Measurements from ENCODE around the gene MTHFS. TPM values are rescaled to one million over a fixed set of nuclear protein-coding genes. Genes with fewer than 3 reads are reported as not detected.

MTHFS gene
- polyA plus RNA-seq, 1 donor (not counting 4 experiments of a cell fraction or from before 2014, with no cell fraction given), result 33.8 TPM

DNA sequence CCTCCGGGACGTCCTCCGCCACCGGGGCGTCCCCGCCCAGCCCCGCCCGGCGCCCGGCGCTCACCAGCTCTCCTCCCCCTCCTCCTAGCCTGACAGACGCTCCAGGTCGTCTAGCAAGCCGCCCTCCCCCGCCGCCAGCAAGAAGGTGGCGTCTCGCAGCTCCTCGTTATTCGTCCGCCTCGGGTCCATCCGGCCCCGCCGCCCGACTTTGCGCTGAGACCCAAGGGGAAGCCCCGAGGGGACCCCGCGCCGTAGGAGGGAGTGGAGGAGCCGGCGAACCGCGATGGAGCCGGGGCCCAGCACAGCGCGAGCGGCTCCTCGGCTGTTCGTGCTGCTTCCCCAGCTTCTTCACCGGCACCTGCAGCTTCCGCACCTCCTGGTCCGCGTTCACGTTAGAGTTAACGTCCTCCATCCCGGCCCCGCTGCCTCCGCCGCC is 26.3 kb upstream of the MTHFS start:
- no peaks in the 10 kb centered on the region for H3K4me1 ChIP-seq (ENCODE audit: control insufficient read depth, extremely low read depth, insufficient read depth, low read length)
- peaks cover 27% of the 10 kb centered on the region for H3K79me2 ChIP-seq (ENCODE audit: control insufficient read depth, insufficient read depth, low read length)
- H3K9me3 ChIP-seq (ENCODE audit: control insufficient read depth, low read depth, low read length), result peaks cover 8% of the 10 kb centered on the region
- H4K20me1 ChIP-seq (ENCODE audit: control insufficient read depth, extremely low read depth, insufficient read depth, low read length), result no peaks in the 10 kb centered on the region
- H2AFZ ChIP-seq (ENCODE audit: control insufficient read depth, low read length), result peak overlapping the region; percentile 86
- TF ChIP-seq EZH2 (IDR thresholded peaks at IDR 0.05; ENCODE audit: low read length), result no peak
- no peak for TF ChIP-seq CTCF (optimal IDR thresholded peaks at IDR 0.05 in 1 of 3, IDR thresholded peaks at IDR 0.05 in 1 of 3, conservative IDR thresholded peaks at IDR 0.05 in 1 of 3; ENCODE audit: extremely low read depth in 1 of 3, insufficient read depth in 2 of 3, low read length in 3 of 3)
- H3K27ac ChIP-seq (ENCODE audit: control insufficient read depth, insufficient read depth, low read length), result peak overlapping the region; percentile 55
- FAIRE-seq (no peak), DNase-seq (ENCODE audit: low read depth, low spot score) (no peak)
- peak overlapping the region; percentile 84 for H3K4me2 ChIP-seq (ENCODE audit: control insufficient read depth, extremely low read depth, insufficient read depth, low read depth, low read length)
- peak overlapping the region; percentile 86 to 96 (median 89) for H3K4me3 ChIP-seq (ENCODE audit: control insufficient read depth in 2 of 3, extremely low read depth in 1 of 3, insufficient read depth in 2 of 3, low read depth in 1 of 3, low read length in 3 of 3)
- peak overlapping the region; percentile 76 for H3K9ac ChIP-seq (ENCODE audit: control insufficient read depth, extremely low read depth, insufficient read depth, low read length)
- no peaks in the 10 kb centered on the region for H3K9me1 ChIP-seq (ENCODE audit: control insufficient read depth, extremely low read depth, insufficient read depth, low read length)
- dilution Hi-C loops (cut with MboI; ENCODE audit: extremely low pct_ligation_motif_present, low sequenced_read_pairs), result no loop called here
- peaks cover 0 to 7% of the 10 kb centered on the region in 2 experiments for H3K36me3 ChIP-seq (ENCODE audit: control insufficient read depth in 2 of 2, extremely low read depth in 1 of 2, insufficient read depth in 2 of 2, low read length in 2 of 2)
- H3K27me3 ChIP-seq (ENCODE audit: control insufficient read depth, extremely low read depth, insufficient read depth, low read length), result no peaks in the 10 kb centered on the region

DNA sequence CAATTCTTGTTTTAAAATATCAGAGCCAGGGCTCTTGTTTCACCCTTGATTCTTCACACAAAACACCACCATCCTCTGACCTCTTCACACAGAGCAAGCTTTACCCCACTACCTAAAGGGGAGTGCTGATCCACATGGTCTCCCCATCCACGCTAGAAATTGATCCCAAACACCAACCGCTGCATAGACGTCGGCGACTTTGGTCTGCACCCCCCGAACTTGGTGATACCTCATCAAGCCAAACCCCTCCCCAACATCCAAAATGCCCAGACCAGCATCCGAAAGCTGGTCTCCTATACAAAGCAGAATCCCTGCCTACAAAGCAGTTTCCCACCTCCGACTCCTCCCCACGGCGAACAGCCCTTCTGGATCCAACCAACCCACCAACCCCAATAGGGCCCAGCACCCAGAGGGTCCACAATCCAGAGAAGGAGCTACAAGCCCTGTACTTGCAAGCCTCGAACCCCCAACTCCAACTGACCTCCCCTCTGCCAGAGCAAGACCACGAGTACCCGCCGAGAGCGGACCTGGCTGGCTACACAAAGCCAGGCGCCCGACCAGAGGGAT is 25.8 kb upstream of the MTHFS start:
- no peak for FAIRE-seq
- H3K4me2 ChIP-seq (ENCODE audit: control insufficient read depth, extremely low read depth, insufficient read depth, low read depth, low read length), result peak overlapping the region; percentile 84
- H3K4me1 ChIP-seq (ENCODE audit: control insufficient read depth, extremely low read depth, insufficient read depth, low read length), result no peaks in the 10 kb centered on the region
- peaks cover 0 to 7% of the 10 kb centered on the region in 2 experiments for H3K36me3 ChIP-seq (ENCODE audit: control insufficient read depth in 2 of 2, extremely low read depth in 1 of 2, insufficient read depth in 2 of 2, low read length in 2 of 2)
- peak overlapping the region; percentile 55 for H3K27ac ChIP-seq (ENCODE audit: control insufficient read depth, insufficient read depth, low read length)
- peaks cover 8% of the 10 kb centered on the region for H3K9me3 ChIP-seq (ENCODE audit: control insufficient read depth, low read depth, low read length)
- H4K20me1 ChIP-seq (ENCODE audit: control insufficient read depth, extremely low read depth, insufficient read depth, low read length), result no peaks in the 10 kb centered on the region
- H2AFZ ChIP-seq (ENCODE audit: control insufficient read depth, low read length), result peak overlapping the region; percentile 82
- TF ChIP-seq EZH2 (IDR thresholded peaks at IDR 0.05; ENCODE audit: low read length), result no peak
- no peak for TF ChIP-seq CTCF (optimal IDR thresholded peaks at IDR 0.05 in 1 of 3, IDR thresholded peaks at IDR 0.05 in 1 of 3, conservative IDR thresholded peaks at IDR 0.05 in 1 of 3; ENCODE audit: extremely low read depth in 1 of 3, insufficient read depth in 2 of 3, low read length in 3 of 3)
- no peak for DNase-seq (ENCODE audit: low read depth, low spot score)
- H3K27me3 ChIP-seq (ENCODE audit: control insufficient read depth, extremely low read depth, insufficient read depth, low read length), result no peaks in the 10 kb centered on the region
- H3K79me2 ChIP-seq (ENCODE audit: control insufficient read depth, insufficient read depth, low read length), result peaks cover 27% of the 10 kb centered on the region
- dilution Hi-C loops (cut with MboI; ENCODE audit: extremely low pct_ligation_motif_present, low sequenced_read_pairs), result no loop called here
- H3K9ac ChIP-seq (ENCODE audit: control insufficient read depth, extremely low read depth, insufficient read depth, low read length), result peak overlapping the region; percentile 76
- H3K4me3 ChIP-seq (ENCODE audit: control insufficient read depth in 2 of 3, extremely low read depth in 1 of 3, insufficient read depth in 2 of 3, low read depth in 1 of 3, low read length in 3 of 3), result peak overlapping the region; percentile 86 to 96 (median 89)
- no peaks in the 10 kb centered on the region for H3K9me1 ChIP-seq (ENCODE audit: control insufficient read depth, extremely low read depth, insufficient read depth, low read length)
